Mucosa of descending colon (tissue), 3 donors: Measurements from ENCODE around the gene SEMA6D. TPM values are rescaled to one million over a fixed set of nuclear protein-coding genes. Genes with fewer than 3 reads are reported as not detected.

Experiments
- ATAC-seq: fragments of 200-7000 bp; cut with Tn5 transposase; one replicate; pipeline ENCODE4 v1.9.1; 2020; ENCODE audit warnings: mild to moderate bottlenecking, moderate library complexity
- DNase-seq, 3 donors: peaks; one replicate each; pipeline ENCODE4 v3.0.0-alpha.2; 2020
- H3K36me3 ChIP-seq: fragments of 200-600 bp; one replicate; pipeline ENCODE4 v1.8.0; 2021; ENCODE audit warnings: low read depth, mild to moderate bottlenecking
- H3K4me1 ChIP-seq: fragments of 200-600 bp; one replicate; pipeline ENCODE4 v1.8.0; 2021; ENCODE audit warnings: low read depth, mild to moderate bottlenecking
- H3K4me3 ChIP-seq: fragments of 200-600 bp; one replicate; pipeline ENCODE4 v1.8.0; 2021; ENCODE audit warnings: mild to moderate bottlenecking
- H3K9me3 ChIP-seq: fragments of 200-600 bp; one replicate; pipeline ENCODE4 v1.8.0; 2021; ENCODE audit warnings: mild to moderate bottlenecking
- CTCF ChIP-seq: fragments of 200-600 bp; IDR thresholded peaks from one replicate; pipeline ENCODE4 v1.8.0; 2022; ENCODE audit warnings: antibody characterized with exemption, mild to moderate bottlenecking
- intact Hi-C, 2 donors: fragments of 100-400 bp; cut with DNase I in 1 of 2; cut with micrococcal nuclease in 1 of 2; formaldehyde crosslinking; loops; one replicate each; pipeline versions ENCODE4 v1.11.0 to v1.11.1; 2022; cut with DNase I, micrococcal nuclease
- total RNA-seq, 3 donors: library from RNA; stranded (reverse); fragmentation: NEBNext Ultra II Directional in 2 of 3; extraction: Animal tissue kit (Norgen Biotek cat#: 25700) in 2 of 3; gene quantifications; one replicate each; pipeline versions ENCODE4 v1.2.1 to v1.2.4, GENCODE V29; 2021 to 2023
- donor health status: DM: no; HTN: no; CAD: no; lungs with moderate emphysema.
- donor health status: DM: no; HTN: no; CAD: no.
- donor health status: DM: no; HTN: yes; CAD: no.

The SEMA6D gene
- total RNA-seq, 3 donors from 2014 or later = 43.3 to 77.2 (median 48.3) TPM

DNA sequence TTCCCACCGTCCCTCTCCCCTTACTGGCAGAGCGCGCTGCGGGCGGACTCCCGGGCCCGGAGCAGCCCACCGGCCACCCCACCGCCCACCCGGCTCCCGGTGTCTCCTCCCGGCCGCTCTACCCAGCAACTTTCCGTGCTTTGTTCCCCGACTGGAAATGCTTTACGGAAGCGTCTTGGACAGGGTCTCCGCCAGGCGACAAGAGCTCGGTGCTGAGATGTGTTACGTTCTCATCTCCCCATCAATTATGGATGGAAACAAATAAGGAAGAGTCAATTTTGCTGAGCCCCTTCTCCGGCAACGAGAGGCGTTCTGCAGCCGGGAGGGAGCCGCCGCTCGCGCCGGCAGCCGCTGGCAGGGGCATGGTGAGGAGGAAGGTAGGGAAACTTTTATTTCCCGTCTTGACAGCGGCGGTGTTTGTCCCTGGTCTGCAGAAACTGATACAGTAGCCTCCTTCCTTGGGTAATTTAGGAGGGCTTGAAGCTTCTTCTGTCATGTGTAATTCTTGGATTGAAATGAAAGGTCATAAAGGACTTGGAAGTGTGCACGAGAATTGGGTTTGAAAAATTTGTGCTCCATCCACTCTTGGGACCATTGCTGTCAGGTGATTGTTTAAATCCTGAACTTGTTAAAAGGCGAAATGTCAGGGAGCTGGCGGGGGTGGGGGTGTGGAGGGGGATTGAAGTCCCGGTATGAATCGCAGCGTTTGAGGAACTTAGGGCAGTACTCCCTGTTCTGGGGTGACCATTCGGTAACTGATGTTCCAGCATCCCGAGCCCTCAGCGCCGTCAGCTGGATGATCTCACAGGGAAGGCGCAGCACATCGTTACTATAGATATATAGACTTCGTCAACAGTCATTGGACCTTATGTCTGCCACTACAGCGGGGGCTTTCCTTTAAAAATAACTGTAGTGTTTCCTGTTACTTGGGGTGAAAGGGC lies 1.5 kb downstream of the SEMA6D start:
- H3K4me1 ChIP-seq = peaks cover 4% of the 10 kb centered on the region
- DNase-seq = peak; percentile 45 to 58 (median 52)
- intact Hi-C loops = no loop called here
- H3K36me3 ChIP-seq = no peaks in the 10 kb centered on the region
- ATAC-seq = peak; percentile 37
- H3K9me3 ChIP-seq = no peaks in the 10 kb centered on the region
- no peak for TF ChIP-seq CTCF
- peak overlapping the region; percentile 40 for H3K4me3 ChIP-seq

DNA sequence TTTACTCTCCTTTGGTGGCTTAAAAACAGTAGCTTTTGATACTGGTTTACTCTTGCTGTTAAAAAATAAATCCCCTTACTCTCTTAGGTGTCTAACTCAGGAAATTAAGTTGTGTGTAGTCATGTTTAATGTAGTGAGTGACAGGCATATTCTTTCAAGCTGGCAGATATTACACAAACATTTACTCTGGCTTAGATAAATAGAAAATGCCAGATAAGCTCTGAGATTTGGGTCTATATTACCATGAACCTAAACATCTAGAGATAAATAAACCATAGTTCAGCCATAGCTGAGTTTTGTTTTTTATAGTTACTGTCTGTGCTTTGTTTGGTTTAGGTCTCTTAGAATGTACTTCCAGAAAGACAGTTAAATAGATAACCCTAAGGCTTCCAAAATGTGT lies 2.4 kb downstream of the SEMA6D start:
- no peak for TF ChIP-seq CTCF
- intact Hi-C loops = no loop called here
- no peak for DNase-seq
- ATAC-seq = peak; percentile 24
- Histone ChIP-seq H3K4me1 (peaks cover 4% of the 10 kb centered on the region), H3K4me3 (no peak overlapping the region), H3K36me3 (no peaks in the 10 kb centered on the region), H3K9me3 (no peaks in the 10 kb centered on the region)

- peaks cover 4% of the 10 kb centered on the region for H3K4me1 ChIP-seq
- ATAC-seq = no peak
Measured at GRCh38 chr15:47720555-47720954, 3.2 kb downstream of the SEMA6D start.

GRCh38 chr15:47721676-47722075 lies 4.4 kb downstream of the SEMA6D start:
- DNase-seq (no peak), ATAC-seq (no peak)
- Histone ChIP-seq H3K4me1 (peaks cover 7% of the 10 kb centered on the region), H3K9me3 (no peaks in the 10 kb centered on the region), H3K36me3 (no peaks in the 10 kb centered on the region), H3K4me3 (no peak overlapping the region)
- TF ChIP-seq CTCF = no peak
- intact Hi-C loops = no loop called here

More at GRCh38 chr15:47720555-47720954, 3.2 kb downstream of the SEMA6D start:
- intact Hi-C loops = no loop called here
- DNase-seq = no peak
- no peaks in the 10 kb centered on the region for H3K36me3 ChIP-seq
- no peak for TF ChIP-seq CTCF
- no peaks in the 10 kb centered on the region for H3K9me3 ChIP-seq
- H3K4me3 ChIP-seq = no peak overlapping the region

DNA sequence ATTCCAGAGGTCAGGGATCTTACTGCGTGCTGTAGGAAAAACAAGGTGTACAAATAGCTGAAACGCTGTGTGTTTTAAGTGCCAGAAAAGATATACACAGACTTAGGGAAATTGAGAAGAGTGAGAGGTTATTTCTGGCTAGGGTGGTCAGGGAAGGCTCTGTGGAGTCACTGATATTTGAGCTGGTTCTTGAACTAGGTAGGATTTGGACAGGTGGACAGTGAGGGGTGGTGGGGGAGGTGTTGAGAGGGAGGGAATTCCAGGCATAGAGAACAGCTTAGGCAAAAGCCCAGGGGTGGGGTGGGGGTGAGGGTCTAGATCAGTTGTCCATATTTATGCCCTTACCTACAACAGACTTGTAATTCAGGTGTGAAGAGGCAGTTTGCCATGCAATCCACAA lies 7.0 kb downstream of the SEMA6D start:
- ATAC-seq = no peak
- no peak for TF ChIP-seq CTCF
- no peaks in the 10 kb centered on the region for H3K9me3 ChIP-seq

More for the DNA sequence above, 7.0 kb downstream of the SEMA6D start:
- Histone ChIP-seq H3K4me3 (no peak overlapping the region), H3K4me1 (peaks cover 12% of the 10 kb centered on the region), H3K36me3 (no peaks in the 10 kb centered on the region)
- DNase-seq = no peak
- intact Hi-C loops = no loop called here
